Measurements from ENCODE around the gene MSX1. TPM values are rescaled to one million over a fixed set of nuclear protein-coding genes. Genes with fewer than 3 reads are reported as not detected.

MSX1 gene
- total RNA-seq, 1 donor from 2014 or later, result 2.1 TPM

- peaks cover 94% of the 10 kb centered on the region for H3K27me3 ChIP-seq (ENCODE audit: low read depth)
- DNase-seq (no peak), ATAC-seq (peak in 1 of 2 donors; percentile 5)
- peak overlapping the region; percentile 44 for H3K4me3 ChIP-seq
- intact Hi-C loops (cut with DNase I), result no loop called here
- no peak overlapping the region for H3K27ac ChIP-seq
- H3K36me3 ChIP-seq, result no peaks in the 10 kb centered on the region
- TF ChIP-seq, protein P1, sequence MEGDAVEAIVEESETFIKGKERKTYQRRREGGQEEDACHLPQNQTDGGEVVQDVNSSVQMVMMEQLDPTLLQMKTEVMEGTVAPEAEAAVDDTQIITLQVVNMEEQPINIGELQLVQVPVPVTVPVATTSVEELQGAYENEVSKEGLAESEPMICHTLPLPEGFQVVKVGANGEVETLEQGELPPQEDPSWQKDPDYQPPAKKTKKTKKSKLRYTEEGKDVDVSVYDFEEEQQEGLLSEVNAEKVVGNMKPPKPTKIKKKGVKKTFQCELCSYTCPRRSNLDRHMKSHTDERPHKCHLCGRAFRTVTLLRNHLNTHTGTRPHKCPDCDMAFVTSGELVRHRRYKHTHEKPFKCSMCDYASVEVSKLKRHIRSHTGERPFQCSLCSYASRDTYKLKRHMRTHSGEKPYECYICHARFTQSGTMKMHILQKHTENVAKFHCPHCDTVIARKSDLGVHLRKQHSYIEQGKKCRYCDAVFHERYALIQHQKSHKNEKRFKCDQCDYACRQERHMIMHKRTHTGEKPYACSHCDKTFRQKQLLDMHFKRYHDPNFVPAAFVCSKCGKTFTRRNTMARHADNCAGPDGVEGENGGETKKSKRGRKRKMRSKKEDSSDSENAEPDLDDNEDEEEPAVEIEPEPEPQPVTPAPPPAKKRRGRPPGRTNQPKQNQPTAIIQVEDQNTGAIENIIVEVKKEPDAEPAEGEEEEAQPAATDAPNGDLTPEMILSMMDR (IDR thresholded peaks at IDR 0.05), result no peak
- H3K4me1 ChIP-seq, result peaks cover 31% of the 10 kb centered on the region
- H3K9me3 ChIP-seq, result no peaks in the 10 kb centered on the region
These were observed 6.1 kb upstream of the MSX1 start for GRCh38 chr4:4853371-4853823.

DNA sequence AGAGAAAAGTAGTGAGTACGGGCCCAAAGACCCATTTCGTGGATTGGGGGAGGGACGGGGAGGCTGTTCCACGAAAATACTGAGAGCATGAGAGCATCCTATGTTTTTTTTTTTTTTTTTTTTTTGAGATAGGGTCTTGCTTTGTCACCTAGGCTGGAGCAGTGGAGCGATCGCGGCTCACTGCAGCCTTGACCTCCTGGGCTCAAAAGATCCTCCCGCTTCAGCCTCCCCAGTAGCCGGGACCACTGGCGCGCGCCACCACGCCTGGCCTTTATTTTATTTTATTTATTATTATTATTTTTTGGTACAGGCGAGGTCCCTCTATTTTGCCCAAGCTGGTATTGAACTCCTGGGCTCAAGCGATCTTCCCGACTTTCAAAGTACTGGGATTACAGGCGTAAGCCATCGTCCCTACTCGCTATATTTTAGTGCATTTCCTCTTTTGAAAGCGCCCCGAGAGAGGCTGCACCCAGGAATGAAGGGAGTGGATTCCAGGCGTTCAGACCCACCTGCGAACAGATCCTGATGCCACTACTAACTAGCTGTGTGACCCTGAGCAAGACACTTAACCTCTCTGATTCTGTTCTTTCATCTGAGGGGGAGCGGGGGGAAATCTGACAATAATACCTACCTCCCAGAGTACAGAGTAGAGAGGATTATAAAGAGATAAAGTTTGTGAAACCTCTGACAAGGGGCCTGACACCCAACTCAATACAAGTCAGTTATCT lies 5.4 kb upstream of the MSX1 start:
- DNase-seq (no peak), ATAC-seq (no peak)
- H3K36me3 ChIP-seq, result no peaks in the 10 kb centered on the region
- peaks cover 31% of the 10 kb centered on the region for H3K4me1 ChIP-seq
- H3K27me3 ChIP-seq (ENCODE audit: low read depth), result peaks cover 94% of the 10 kb centered on the region
- intact Hi-C loops (cut with DNase I), result no loop called here
- no peak overlapping the region for H3K4me3 ChIP-seq
- no peak overlapping the region for H3K27ac ChIP-seq
- TF ChIP-seq, protein P1 (IDR thresholded peaks at IDR 0.05), result no peak
- no peaks in the 10 kb centered on the region for H3K9me3 ChIP-seq

DNA sequence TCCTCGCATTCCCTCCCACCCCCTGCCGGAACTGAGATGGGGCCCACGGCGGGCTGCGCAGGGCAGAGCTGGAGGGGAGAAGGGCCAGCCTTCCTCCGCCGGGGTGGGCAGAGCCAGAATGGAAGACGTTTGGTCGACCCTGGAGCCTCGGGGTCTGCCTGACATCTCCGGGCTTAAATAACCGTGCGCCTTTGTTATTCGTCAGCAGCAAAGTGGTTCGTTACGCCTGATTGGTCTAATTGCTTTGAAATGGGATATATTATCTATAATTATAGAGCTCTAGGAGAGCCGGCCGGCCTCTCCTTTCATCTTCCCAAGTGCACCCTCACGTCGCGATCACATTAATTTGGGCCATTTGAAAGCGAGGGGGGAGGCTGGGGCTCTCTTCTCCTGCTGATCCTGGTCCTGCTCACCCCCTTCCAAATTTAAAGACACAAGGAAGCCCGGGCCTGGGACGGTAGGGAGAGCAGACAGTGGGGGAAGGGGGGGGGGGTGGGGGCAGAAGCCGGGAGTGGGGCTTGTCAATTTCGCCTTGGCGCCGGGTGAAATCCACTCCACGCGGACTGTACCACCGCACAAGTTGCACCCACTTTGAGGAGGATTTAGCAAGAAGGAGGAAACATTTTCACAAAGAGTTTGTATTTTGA lies 4.7 kb upstream of the MSX1 start:
- DNase-seq, result no peak
- ATAC-seq, result no peak
- Histone ChIP-seq H3K4me1 (peaks cover 32% of the 10 kb centered on the region), H3K27me3 (ENCODE audit: low read depth) (peaks cover 88% of the 10 kb centered on the region), H3K36me3 (no peaks in the 10 kb centered on the region), H3K4me3 (no peak overlapping the region), H3K27ac (no peak overlapping the region), H3K9me3 (no peaks in the 10 kb centered on the region)
- TF ChIP-seq, protein P1 (IDR thresholded peaks at IDR 0.05), result no peak
- intact Hi-C loops (cut with DNase I), result no loop called here

GRCh38 chr4:4855301-4856070 lies 4.0 kb upstream of the MSX1 start:
- ATAC-seq, result no peak
- DNase-seq, result no peak
- Histone ChIP-seq H3K4me1 (peaks cover 39% of the 10 kb centered on the region), H3K27ac (no peak overlapping the region), H3K27me3 (ENCODE audit: low read depth) (peaks cover 88% of the 10 kb centered on the region), H3K4me3 (no peak overlapping the region), H3K36me3 (no peaks in the 10 kb centered on the region), H3K9me3 (no peaks in the 10 kb centered on the region)
- TF ChIP-seq, protein P1 (IDR thresholded peaks at IDR 0.05), result no peak
- intact Hi-C loops (cut with DNase I), result no loop called here

DNA sequence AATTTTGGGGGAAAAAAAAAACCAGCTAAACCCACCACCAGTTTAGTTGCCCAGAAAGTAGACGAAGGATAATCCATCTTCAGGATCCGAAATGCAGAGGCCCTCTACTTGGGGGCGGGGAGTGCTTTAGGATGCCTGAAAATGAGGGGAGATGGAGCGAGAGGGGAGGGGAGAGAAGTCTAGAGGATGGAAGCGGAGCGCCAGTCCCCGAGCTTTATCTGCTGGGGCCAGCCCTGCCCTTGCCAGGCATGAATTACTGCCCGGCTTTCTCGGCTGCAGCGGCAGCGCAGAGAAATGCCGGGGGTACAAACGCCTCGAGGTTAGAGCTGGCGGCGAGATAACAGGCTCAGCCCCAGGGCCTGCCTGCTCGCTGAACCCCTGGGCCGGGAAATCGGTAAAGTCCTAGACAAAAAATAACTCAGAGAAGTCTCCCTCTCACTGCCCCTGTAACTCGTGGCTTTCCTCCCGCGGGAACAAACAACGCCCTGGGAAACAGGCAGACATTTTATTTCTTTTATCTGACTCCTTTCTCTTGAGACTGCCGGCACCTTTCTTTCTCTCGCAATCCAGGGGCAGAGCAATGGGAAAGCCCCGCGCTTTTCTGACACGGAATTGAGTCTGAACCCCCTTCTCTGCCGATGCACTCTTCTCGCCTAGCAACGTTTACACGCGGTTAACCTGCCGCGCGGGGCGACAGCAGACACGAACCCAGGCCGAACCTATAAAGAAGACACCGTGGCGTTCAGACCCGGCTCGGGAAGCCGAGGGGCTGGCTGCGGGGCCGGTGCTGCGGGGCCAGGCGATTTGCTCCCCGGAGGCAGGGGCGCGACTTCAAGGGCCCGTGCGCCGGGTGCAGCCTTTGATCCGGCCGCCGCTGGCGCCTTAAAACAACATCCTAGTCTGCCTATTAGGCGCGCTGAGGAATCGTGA lies 3.1 kb upstream of the MSX1 start:
- no peaks in the 10 kb centered on the region for H3K9me3 ChIP-seq
- DNase-seq, result no peak
- peak overlapping the region; percentile 39 for H3K4me3 ChIP-seq

More for the DNA sequence above, 3.1 kb upstream of the MSX1 start:
- ATAC-seq, result no peak
- Histone ChIP-seq H3K4me1 (peaks cover 46% of the 10 kb centered on the region), H3K27me3 (ENCODE audit: low read depth) (peaks cover 90% of the 10 kb centered on the region), H3K27ac (no peak overlapping the region), H3K36me3 (no peaks in the 10 kb centered on the region)
- intact Hi-C loops (cut with DNase I), result no loop called here
- TF ChIP-seq, protein P1 (IDR thresholded peaks at IDR 0.05), result no peak

Measured in lower lobe of right lung (tissue), 2 donors.